HCT116 (cell line): ENCODE measurements around the gene CWF19L1. TPM values are rescaled to one million over a fixed set of nuclear protein-coding genes. Genes with fewer than 3 reads are reported as not detected.

Experiments used
- ATAC-seq: fragments of 200-7000 bp; cut with Tn5 transposase; 2 replicates; pipeline ENCODE4 v1.9.1; 2020; ENCODE audit warnings: mild to moderate bottlenecking, moderate library complexity
- BruUV-seq: library from RNA; stranded (reverse); fragments of 400-500 nt; replicated peaks from 2 replicates; lab custom pipeline; 2021; lab: Mats Ljungman, UMichigan
- CTCF ChIA-PET: fragments of 300-600 bp; sonication (Branson Sonifier 250); formaldehyde crosslinking; loops from one replicate; lab custom pipeline; 2021; ENCODE audit warnings: antibody characterized with exemption; lab: Charles Lee
- POLR2A ChIA-PET: fragments of 300-600, 350-600 bp; sonication (Branson Sonifier 250); formaldehyde crosslinking; loops from one replicate; lab custom pipeline; 2021; ENCODE audit warnings: antibody characterized with exemption; lab: Charles Lee
- RAD21 ChIA-PET, 2 experiments: fragments of 300-600 bp; sonication (Branson Sonifier 250); formaldehyde crosslinking; loops; one replicate each; lab custom pipeline; 2023; ENCODE audit warnings: low total read pairs in 2 of 2; ENCODE audit not compliant: uncharacterized antibody in 2 of 2, unreplicated experiment in 2 of 2, low non-redundant PET in 1 of 2; lab: Charles Lee
- DNase-seq: peaks from one replicate; pipeline ENCODE4 v3.0.0-alpha.2; 2010; ENCODE audit warnings: low read depth, low spot score
- H2AFZ ChIP-seq: fragments of 200-600 bp; shearing (Covaris generic), sonication (generic); 2 replicates; pipeline ENCODE4 v1.6.1; 2017; ENCODE audit warnings: low read depth, mixed run types, mixed read lengths, antibody characterized with exemption, low read length; ENCODE audit not compliant: poor library complexity, severe bottlenecking
- H3K27ac ChIP-seq: 2 replicates; pipeline ENCODE4 v1.5.1; 2012; ENCODE audit warnings: low read depth, low read length
- H3K27me3 ChIP-seq: fragments of 200-600 bp; sonication (generic); 2 replicates; pipeline ENCODE4 v1.6.1; 2016; ENCODE audit warnings: mixed run types, low read length, mixed read lengths; ENCODE audit not compliant: insufficient read depth
- H3K36me3 ChIP-seq, 2 experiments: fragments of 200-500 bp in 1 of 2; fragments of 200-600 bp in 1 of 2; sonication (Bioruptor generic) in 1 of 2; sonication (generic) in 1 of 2; 2 replicates each; pipeline versions ENCODE4 v1.5.1 to v1.6.1; 2014 to 2016; ENCODE audit warnings: low read length in 2 of 2, inconsistent platforms in 1 of 2, mixed read lengths in 1 of 2, mixed run types in 1 of 2; ENCODE audit not compliant: insufficient read depth in 2 of 2, control insufficient read depth in 1 of 2
- H3K4me1 ChIP-seq, 2 experiments: fragments of 200-600 bp in 1 of 2; sonication (generic) in 1 of 2; 2 replicates each; pipeline versions ENCODE4 v1.5.1 to v1.6.1; 2012 to 2017; ENCODE audit warnings: low read length in 2 of 2, inconsistent platforms in 1 of 2, mild to moderate bottlenecking in 1 of 2, mixed read lengths in 1 of 2, mixed run types in 1 of 2, moderate library complexity in 1 of 2; ENCODE audit not compliant: insufficient read depth in 2 of 2, control insufficient read depth in 1 of 2
- H3K4me2 ChIP-seq: fragments of 200-600 bp; sonication (generic); 2 replicates; pipeline ENCODE4 v1.6.1; 2017; ENCODE audit warnings: mixed run types, low read length, mixed read lengths
- H3K4me3 ChIP-seq, 2 experiments: fragments of 200-600 bp in 1 of 2; sonication (generic) in 1 of 2; replicated peaks in 1 of 2; 2 replicates each; pipeline ENCODE4 v1.5.1; 2011 to 2016; ENCODE audit warnings: low read length in 2 of 2, control low read depth in 1 of 2, low read depth in 1 of 2, mild to moderate bottlenecking in 1 of 2, mixed read lengths in 1 of 2, mixed run types in 1 of 2
- H3K79me2 ChIP-seq: fragments of 200-600 bp; sonication (generic); 2 replicates; pipeline ENCODE4 v1.6.1; 2017; ENCODE audit warnings: mild to moderate bottlenecking, mixed run types, low read length, moderate library complexity, mixed read lengths; ENCODE audit not compliant: insufficient read depth
- H3K9ac ChIP-seq: fragments of 200-600 bp; sonication (generic); 2 replicates; pipeline ENCODE4 v1.6.1; 2016; ENCODE audit warnings: low read length, mixed read lengths
- H3K9me2 ChIP-seq: fragments of 200-600 bp; sonication (generic), shearing (Covaris generic); 2 replicates; pipeline ENCODE4 v1.6.1; 2017; ENCODE audit warnings: mixed run types, mild to moderate bottlenecking, moderate library complexity; ENCODE audit not compliant: insufficient read depth
- H3K9me3 ChIP-seq, 2 experiments: fragments of 200-500 bp in 1 of 2; fragments of 200-600 bp in 1 of 2; sonication (Bioruptor generic) in 1 of 2; sonication (generic) in 1 of 2; 2 replicates each; pipeline ENCODE4 v1.6.1; 2014 to 2017; ENCODE audit warnings: low read length in 2 of 2, mixed read lengths in 2 of 2, inconsistent platforms in 1 of 2, low read depth in 1 of 2, mild to moderate bottlenecking in 1 of 2, mixed run types in 1 of 2, moderate library complexity in 1 of 2; ENCODE audit not compliant: control insufficient read depth in 1 of 2, insufficient read depth in 1 of 2
- H4K20me1 ChIP-seq: fragments of 200-600 bp; sonication (generic), shearing (Covaris generic); 2 replicates; pipeline ENCODE4 v1.6.1; 2017; ENCODE audit warnings: mixed run types, mild to moderate bottlenecking, moderate library complexity; ENCODE audit not compliant: insufficient read depth
- CEBPB ChIP-seq: IDR thresholded peaks from 2 replicates; pipeline ENCODE4 v1.6.1; 2012; ENCODE audit warnings: low read depth
- EGR1 ChIP-seq: IDR thresholded peaks from 2 replicates; pipeline ENCODE4 v1.6.1; 2012; ENCODE audit warnings: low read depth
- EZH2 ChIP-seq: fragments of 200-600 bp; sonication (generic); IDR thresholded peaks from 2 replicates; pipeline ENCODE4 v1.6.1; 2017; ENCODE audit warnings: antibody characterized with exemption, mixed run types
- EZH2phosphoT487 ChIP-seq: fragments of 200-600 bp; IDR thresholded peaks from 2 replicates; pipeline ENCODE4 v1.6.1; 2018; ENCODE audit warnings: antibody characterized with exemption, borderline replicate concordance
- FOSL1 ChIP-seq: IDR thresholded peaks from 2 replicates; pipeline ENCODE4 v1.6.1; 2012; ENCODE audit warnings: low read depth
- POLR2A ChIP-seq: IDR thresholded peaks from 2 replicates; pipeline ENCODE4 v1.7.0; 2011; ENCODE audit warnings: borderline replicate concordance; ENCODE audit not compliant: insufficient read depth, insufficient read length; ENCODE audit errors: extremely low read depth
- POLR2AphosphoS5 ChIP-seq: IDR thresholded peaks from 2 replicates; pipeline ENCODE4 v1.6.1; 2011; ENCODE audit warnings: mild to moderate bottlenecking, low read depth, low read length, moderate library complexity
- RAD21 ChIP-seq: IDR thresholded peaks from 2 replicates; pipeline ENCODE4 v1.6.1; 2012; ENCODE audit warnings: low read depth, mild to moderate bottlenecking
- SIN3A ChIP-seq: IDR thresholded peaks from 2 replicates; pipeline ENCODE4 v1.6.1; 2012; ENCODE audit warnings: low read depth
- SP1 ChIP-seq: IDR thresholded peaks from 2 replicates; pipeline ENCODE4 v1.6.1; 2012; ENCODE audit warnings: low read depth
- SRF ChIP-seq: IDR thresholded peaks from 2 replicates; pipeline ENCODE4 v1.6.1; 2012; ENCODE audit warnings: low read depth
- TCF7L2 ChIP-seq: IDR thresholded peaks from 2 replicates; pipeline ENCODE4 v1.7.0; 2011; ENCODE audit warnings: borderline replicate concordance, inconsistent platforms; ENCODE audit not compliant: insufficient read depth, insufficient read length; ENCODE audit errors: extremely low read depth
- YY1 ChIP-seq: IDR thresholded peaks from 2 replicates; pipeline ENCODE4 v1.6.1; 2011; ENCODE audit warnings: low read length, low read depth, moderate library complexity, mild to moderate bottlenecking; ENCODE audit not compliant: insufficient replicate concordance; ENCODE audit errors: extremely low read depth
- ZBTB33 ChIP-seq: IDR thresholded peaks from 2 replicates; pipeline ENCODE4 v1.6.1; 2011; ENCODE audit warnings: mild to moderate bottlenecking, low read length, moderate library complexity; ENCODE audit not compliant: insufficient replicate concordance; ENCODE audit errors: extremely low read depth
- ZFX ChIP-seq: fragments of 450-650 bp; IDR thresholded peaks from 2 replicates; pipeline ENCODE4 v1.6.1; 2017
- intact Hi-C: fragments of 100-400 bp; cut with micrococcal nuclease; formaldehyde crosslinking; loops from 2 replicates; pipeline ENCODE4 v1.10.0; 2022
- total RNA-seq: library from RNA; stranded (reverse); gene quantifications from one replicate; pipeline ENCODE4 v1.2.1, GENCODE V29; 2021; ENCODE audit not compliant: unreplicated experiment
- TF ChIP-seq, protein P1 (sequence below): IDR thresholded peaks from 2 replicates; pipeline ENCODE4 v1.6.1; 2012; ENCODE audit warnings: low read depth
- TF ChIP-seq, protein P2 (sequence below), 3 experiments: fragments of 200-600 bp in 1 of 3; sonication (generic) in 1 of 3; IDR thresholded peaks in 2 of 3; conservative IDR thresholded peaks in 1 of 3; 2 replicates each; pipeline ENCODE4 v1.5.1; 2012 to 2017; ENCODE audit warnings: low read depth in 2 of 3, low read length in 2 of 3, antibody characterized with exemption in 1 of 3, borderline replicate concordance in 1 of 3, control low read depth in 1 of 3, mild to moderate bottlenecking in 1 of 3, mixed read lengths in 1 of 3, mixed run types in 1 of 3, moderate library complexity in 1 of 3; ENCODE audit not compliant: insufficient read depth in 1 of 3
- TF ChIP-seq, protein P3 (sequence below): IDR thresholded peaks from 2 replicates; pipeline ENCODE4 v1.6.1; 2012

Gene CWF19L1
- total RNA-seq, 1 experiment from 2014 or later = 41.7 TPM

DNA sequence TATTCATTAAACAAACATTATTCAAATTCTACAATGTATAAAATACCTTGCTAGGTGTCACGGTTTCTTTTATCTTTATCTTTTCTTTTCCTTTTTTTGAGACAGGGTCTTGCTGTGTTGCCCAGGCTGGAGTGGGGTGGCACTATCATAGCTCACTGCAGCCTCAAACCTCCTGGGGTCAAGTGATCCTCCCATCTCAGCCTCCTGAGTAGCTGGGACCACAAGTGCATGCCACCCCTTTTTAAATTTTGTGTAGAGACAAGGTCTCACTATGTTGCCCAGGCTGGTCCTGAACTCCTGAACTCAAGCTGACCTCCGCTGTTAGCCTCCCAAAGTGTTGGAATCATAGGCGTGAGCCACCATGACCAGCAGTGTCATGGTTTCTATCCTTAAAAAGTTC, 37.0 kb upstream of the CWF19L1 start:
- CTCF ChIA-PET = interaction anchor here (0.9 to 1.8 kb wide), 5 partner anchors 8 to 574 kb away, joined by 4 to 9 read pairs (median 5); partner anchors contain the start of gene SCD
- Histone ChIP-seq H4K20me1 (no peaks in the 10 kb centered on the region), H2AFZ (no peak overlapping the region), H3K9me3 (no peaks in the 10 kb centered on the region), H3K36me3 (no peaks in the 10 kb centered on the region), H3K9ac (no peak overlapping the region), H3K4me2 (no peak overlapping the region), H3K9me2 (no peaks in the 10 kb centered on the region), H3K27me3 (no peaks in the 10 kb centered on the region; the same call in 1 of the 2 replicates), H3K27ac (no peak overlapping the region), H3K4me1 (peaks cover 4 to 7% of the 10 kb centered on the region in 2 experiments; a peak in 2 of 4 replicates), H3K79me2 (no peaks in the 10 kb centered on the region), H3K4me3 (no peak overlapping the region)
- TF ChIP-seq ZBTB33 (no peak), CEBPB (no peak), EZH2 (no peak), SIN3A (no peak), ZFX (no peak), SP1 (no peak), TCF7L2 (no peak), RAD21 (no peak), FOSL1 (no peak), EGR1 (no peak), YY1 (no peak), POLR2AphosphoS5 (no peak), POLR2A (no peak), EZH2phosphoT487 (no peak), SRF (no peak)
- TF ChIP-seq, protein P1, sequence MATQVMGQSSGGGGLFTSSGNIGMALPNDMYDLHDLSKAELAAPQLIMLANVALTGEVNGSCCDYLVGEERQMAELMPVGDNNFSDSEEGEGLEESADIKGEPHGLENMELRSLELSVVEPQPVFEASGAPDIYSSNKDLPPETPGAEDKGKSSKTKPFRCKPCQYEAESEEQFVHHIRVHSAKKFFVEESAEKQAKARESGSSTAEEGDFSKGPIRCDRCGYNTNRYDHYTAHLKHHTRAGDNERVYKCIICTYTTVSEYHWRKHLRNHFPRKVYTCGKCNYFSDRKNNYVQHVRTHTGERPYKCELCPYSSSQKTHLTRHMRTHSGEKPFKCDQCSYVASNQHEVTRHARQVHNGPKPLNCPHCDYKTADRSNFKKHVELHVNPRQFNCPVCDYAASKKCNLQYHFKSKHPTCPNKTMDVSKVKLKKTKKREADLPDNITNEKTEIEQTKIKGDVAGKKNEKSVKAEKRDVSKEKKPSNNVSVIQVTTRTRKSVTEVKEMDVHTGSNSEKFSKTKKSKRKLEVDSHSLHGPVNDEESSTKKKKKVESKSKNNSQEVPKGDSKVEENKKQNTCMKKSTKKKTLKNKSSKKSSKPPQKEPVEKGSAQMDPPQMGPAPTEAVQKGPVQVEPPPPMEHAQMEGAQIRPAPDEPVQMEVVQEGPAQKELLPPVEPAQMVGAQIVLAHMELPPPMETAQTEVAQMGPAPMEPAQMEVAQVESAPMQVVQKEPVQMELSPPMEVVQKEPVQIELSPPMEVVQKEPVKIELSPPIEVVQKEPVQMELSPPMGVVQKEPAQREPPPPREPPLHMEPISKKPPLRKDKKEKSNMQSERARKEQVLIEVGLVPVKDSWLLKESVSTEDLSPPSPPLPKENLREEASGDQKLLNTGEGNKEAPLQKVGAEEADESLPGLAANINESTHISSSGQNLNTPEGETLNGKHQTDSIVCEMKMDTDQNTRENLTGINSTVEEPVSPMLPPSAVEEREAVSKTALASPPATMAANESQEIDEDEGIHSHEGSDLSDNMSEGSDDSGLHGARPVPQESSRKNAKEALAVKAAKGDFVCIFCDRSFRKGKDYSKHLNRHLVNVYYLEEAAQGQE = no peak
- TF ChIP-seq, protein P2, sequence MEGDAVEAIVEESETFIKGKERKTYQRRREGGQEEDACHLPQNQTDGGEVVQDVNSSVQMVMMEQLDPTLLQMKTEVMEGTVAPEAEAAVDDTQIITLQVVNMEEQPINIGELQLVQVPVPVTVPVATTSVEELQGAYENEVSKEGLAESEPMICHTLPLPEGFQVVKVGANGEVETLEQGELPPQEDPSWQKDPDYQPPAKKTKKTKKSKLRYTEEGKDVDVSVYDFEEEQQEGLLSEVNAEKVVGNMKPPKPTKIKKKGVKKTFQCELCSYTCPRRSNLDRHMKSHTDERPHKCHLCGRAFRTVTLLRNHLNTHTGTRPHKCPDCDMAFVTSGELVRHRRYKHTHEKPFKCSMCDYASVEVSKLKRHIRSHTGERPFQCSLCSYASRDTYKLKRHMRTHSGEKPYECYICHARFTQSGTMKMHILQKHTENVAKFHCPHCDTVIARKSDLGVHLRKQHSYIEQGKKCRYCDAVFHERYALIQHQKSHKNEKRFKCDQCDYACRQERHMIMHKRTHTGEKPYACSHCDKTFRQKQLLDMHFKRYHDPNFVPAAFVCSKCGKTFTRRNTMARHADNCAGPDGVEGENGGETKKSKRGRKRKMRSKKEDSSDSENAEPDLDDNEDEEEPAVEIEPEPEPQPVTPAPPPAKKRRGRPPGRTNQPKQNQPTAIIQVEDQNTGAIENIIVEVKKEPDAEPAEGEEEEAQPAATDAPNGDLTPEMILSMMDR (IDR thresholded peaks at IDR 0.05 in 2 of 3, conservative IDR thresholded peaks at IDR 0.05 in 1 of 3; ENCODE audit: borderline replicate concordance in 1 of 3, insufficient read depth in 1 of 3, low read depth in 2 of 3, low read length in 2 of 3) = no peak
- TF ChIP-seq, protein P3, sequence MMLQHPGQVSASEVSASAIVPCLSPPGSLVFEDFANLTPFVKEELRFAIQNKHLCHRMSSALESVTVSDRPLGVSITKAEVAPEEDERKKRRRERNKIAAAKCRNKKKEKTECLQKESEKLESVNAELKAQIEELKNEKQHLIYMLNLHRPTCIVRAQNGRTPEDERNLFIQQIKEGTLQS = no peak
- POLR2A ChIA-PET = no interaction called here
- no TSS peak for BruUV-seq
- RAD21 ChIA-PET = interaction anchor here in 1 of 2 experiments (0.7 kb wide), 2 partner anchors 9 to 33 kb away, joined by 4 read pairs; no protein-coding TSS in a partner anchor
- ATAC-seq = no peak
- intact Hi-C loops = loop anchor here (5.0 kb wide), 1 partner anchor 33 kb away; no protein-coding TSS in a partner anchor
- DNase-seq = no peak
